Measurements from ENCODE around the gene CREBL2. TPM values are rescaled to one million over a fixed set of nuclear protein-coding genes. Genes with fewer than 3 reads are reported as not detected.

CREBL2 gene
- total and polyA plus RNA-seq, 2 of the 13 experiments (the other 11 are each of a cell fraction or from before 2014, with no cell fraction given) = 6.9 to 8.4 TPM

GRCh38 chr12:12562585-12563261 lies 49.0 kb upstream of the CREBL2 start, which contains the start of gene DUSP16 (continued):
- TF ChIP-seq JUND (CRISPR knock-in tag; IDR thresholded peaks at IDR 0.05) (no peak), SRY (CRISPR knock-in tag; IDR thresholded peaks at IDR 0.05) (no peak), ZSCAN20 (CRISPR knock-in tag; IDR thresholded peaks at IDR 0.05; ENCODE audit: borderline replicate concordance) (no peak), HIVEP1 (CRISPR knock-in tag; IDR thresholded peaks at IDR 0.05) (no peak), THAP8 (CRISPR knock-in tag; IDR thresholded peaks at IDR 0.05; ENCODE audit: borderline replicate concordance) (no peak), NPAS2 (CRISPR knock-in tag; IDR thresholded peaks at IDR 0.05; ENCODE audit: borderline replicate concordance) (no peak), NONO (IDR thresholded peaks at IDR 0.05) (no peak), NONO (CRISPR knock-in tag; conservative IDR thresholded peaks at IDR 0.05) (no peak), CENPT (CRISPR knock-in tag; IDR thresholded peaks at IDR 0.05; ENCODE audit: low read depth) (no peak), PRDM10 (CRISPR knock-in tag; IDR thresholded peaks at IDR 0.05; ENCODE audit: low read depth) (no peak), ZSCAN30 (CRISPR knock-in tag; IDR thresholded peaks at IDR 0.05) (no peak), FOXJ3 (CRISPR knock-in tag; IDR thresholded peaks at IDR 0.05; ENCODE audit: borderline replicate concordance) (no peak), ZFP36L2 (CRISPR knock-in tag; IDR thresholded peaks at IDR 0.05) (no peak), ARID2 (CRISPR knock-in tag; IDR thresholded peaks at IDR 0.05; ENCODE audit: borderline replicate concordance) (no peak), BRCA1 (CRISPR knock-in tag; IDR thresholded peaks at IDR 0.05) (no peak), ARNT2 (CRISPR knock-in tag; IDR thresholded peaks at IDR 0.05; ENCODE audit: low read depth) (0 out of 2 replicates have a peak, but pooled peaks have one; percentile 21), TFE3 (CRISPR knock-in tag; IDR thresholded peaks at IDR 0.05) (no peak), ZNF335 (CRISPR knock-in tag; IDR thresholded peaks at IDR 0.05) (no peak), AKAP8 (CRISPR knock-in tag; IDR thresholded peaks at IDR 0.05) (no peak), ZNF839 (CRISPR knock-in tag; IDR thresholded peaks at IDR 0.05; ENCODE audit: borderline replicate concordance) (no peak), GATAD2A (CRISPR knock-in tag; IDR thresholded peaks at IDR 0.05) (0 out of 2 replicates have a peak, but pooled peaks have one; percentile 11), MED1 (CRISPR knock-in tag; IDR thresholded peaks at IDR 0.05) (peak; percentile 52; the same call in 1 of the 2 replicates), ATF2 (CRISPR knock-in tag; IDR thresholded peaks at IDR 0.05) (peak; percentile 95), JUN (CRISPR knock-in tag; IDR thresholded peaks at IDR 0.05) (no peak), CHD2 (IDR thresholded peaks at IDR 0.05; ENCODE audit: low read depth, low read length) (no peak)

Data from HepG2 (cell line).